Uterus (tissue), 4 donors: Measurements from ENCODE around the gene CHRD. TPM values are rescaled to one million over a fixed set of nuclear protein-coding genes. Genes with fewer than 3 reads are reported as not detected.

ENCODE experiments used
- DNase-seq, 2 donors: peaks; one replicate each; pipeline ENCODE4 v3.0.0-alpha.2; 2019 to 2020
- H3K27ac ChIP-seq, 2 donors: fragments of 200-600 bp; sonication (generic); 1 replicate in 1 of 2; 2 replicates in 1 of 2; pipeline ENCODE4 v1.5.1; 2016 to 2018
- H3K27me3 ChIP-seq, 2 donors: fragments of 200-600 bp; sonication (generic); one replicate each; pipeline ENCODE4 v1.5.1; 2018 to 2019; ENCODE audit warnings: control low read depth in 1 of 2
- H3K36me3 ChIP-seq, 2 donors: fragments of 200-600 bp; sonication (generic); one replicate each; pipeline ENCODE4 v1.5.1; 2019; ENCODE audit warnings: control low read depth in 1 of 2
- H3K4me1 ChIP-seq, 2 donors: fragments of 200-600 bp; sonication (generic); one replicate each; pipeline ENCODE4 v1.5.1; 2018 to 2019; ENCODE audit warnings: control low read depth in 1 of 2
- H3K4me3 ChIP-seq, 2 donors: fragments of 200-600 bp; sonication (generic); 1 replicate in 1 of 2; 2 replicates in 1 of 2; pipeline ENCODE4 v1.5.1; 2018 to 2019; ENCODE audit warnings: mild to moderate bottlenecking in 1 of 2
- H3K9me3 ChIP-seq, 2 donors: fragments of 200-600 bp; sonication (generic); one replicate each; pipeline ENCODE4 v1.5.1; 2019; ENCODE audit warnings: control low read depth in 1 of 2
- CTCF ChIP-seq, 4 experiments: fragments of 200-600 bp in 2 of 4; fragments of 450-650 bp in 2 of 4; sonication (generic) in 2 of 4; IDR thresholded peaks; one replicate each; pipeline ENCODE4 v1.5.1; 2016 to 2019; ENCODE audit warnings: antibody characterized with exemption in 4 of 4, mild to moderate bottlenecking in 2 of 4, moderate library complexity in 1 of 4
- POLR2A ChIP-seq, 2 donors: fragments of 450-650 bp; IDR thresholded peaks; one replicate each; pipeline ENCODE4 v1.6.1; 2016; ENCODE audit warnings: antibody characterized with exemption in 2 of 2, mild to moderate bottlenecking in 1 of 2, moderate library complexity in 1 of 2
- intact Hi-C: fragments of 100-400 bp; cut with DNase I; formaldehyde crosslinking; loops from one replicate; pipeline ENCODE4 v1.15.1; 2023; ENCODE audit warnings: low total_unique reads
- total RNA-seq, 4 donors: library from RNA; depleted of rRNA in 3 of 4; stranded (reverse); fragments of >200 nt in 3 of 4; gene quantifications; one replicate each; pipeline versions ENCODE4 v1.1.0 to v1.2.4, GENCODE V29; 2014 to 2023
- donor health status: DM: yes; HTN: yes; CAD: no.

Gene CHRD
- total RNA-seq, 4 donors from 2014 or later = 15.9 to 57.1 (median 30.7) TPM

- Histone ChIP-seq H3K4me3 (no peak overlapping the region), H3K4me1 (no peaks in the 10 kb centered on the region), H3K27ac (no peak overlapping the region), H3K9me3 (no peaks in the 10 kb centered on the region), H3K36me3 (no peaks in the 10 kb centered on the region), H3K27me3 (no peaks in the 10 kb centered on the region)
- DNase-seq = no peak
- intact Hi-C loops = no loop called here
- TF ChIP-seq POLR2A (IDR thresholded peaks at IDR 0.05) (no peak), CTCF (IDR thresholded peaks at IDR 0.05) (no peak)
These were observed 35.3 kb downstream of the CHRD start for GRCh38 chr3:184415203-184415490.

- DNase-seq = peak; percentile 54 to 69
- no peak overlapping the region for H3K27ac ChIP-seq
- TF ChIP-seq CTCF (IDR thresholded peaks at IDR 0.05) (peak; percentile 56 to 84 (median 78)), POLR2A (IDR thresholded peaks at IDR 0.05) (no peak)
These were observed 37.9 kb downstream of the CHRD start for GRCh38 chr3:184417619-184418327.

GRCh38 chr3:184419171-184419570 is 39.3 kb downstream of the CHRD start:
- Histone ChIP-seq H3K27ac (no peak overlapping the region), H3K4me3 (no peak overlapping the region), H3K36me3 (no peaks in the 10 kb centered on the region), H3K27me3 (no peaks in the 10 kb centered on the region), H3K9me3 (no peaks in the 10 kb centered on the region), H3K4me1 (no peaks in the 10 kb centered on the region)
- TF ChIP-seq CTCF (IDR thresholded peaks at IDR 0.05) (no peak), POLR2A (IDR thresholded peaks at IDR 0.05) (no peak)
- no peak for DNase-seq
- intact Hi-C loops = no loop called here

More at GRCh38 chr3:184417619-184418327, 37.9 kb downstream of the CHRD start:
- intact Hi-C loops = no loop called here
- no peaks in the 10 kb centered on the region for H3K4me1 ChIP-seq
- no peak overlapping the region for H3K4me3 ChIP-seq
- no peaks in the 10 kb centered on the region for H3K36me3 ChIP-seq
- no peaks in the 10 kb centered on the region for H3K27me3 ChIP-seq
- no peaks in the 10 kb centered on the region for H3K9me3 ChIP-seq

GRCh38 chr3:184423561-184423960 is 43.7 kb downstream of the CHRD start:
- Histone ChIP-seq H3K36me3 (no peaks in the 10 kb centered on the region), H3K4me3 (no peak overlapping the region), H3K27ac (no peak overlapping the region), H3K27me3 (no peaks in the 10 kb centered on the region), H3K4me1 (no peaks in the 10 kb centered on the region), H3K9me3 (no peaks in the 10 kb centered on the region)
- no peak for DNase-seq
- intact Hi-C loops = no loop called here
- no peak for TF ChIP-seq CTCF (IDR thresholded peaks at IDR 0.05)

GRCh38 chr3:184426691-184427141 is 46.9 kb downstream of the CHRD start:
- no peak for TF ChIP-seq CTCF (IDR thresholded peaks at IDR 0.05)
- TF ChIP-seq POLR2A (IDR thresholded peaks at IDR 0.05) = no peak
- intact Hi-C loops = no loop called here
- no peak for DNase-seq
- Histone ChIP-seq H3K36me3 (no peaks in the 10 kb centered on the region), H3K4me1 (no peaks in the 10 kb centered on the region), H3K27me3 (no peaks in the 10 kb centered on the region), H3K4me3 (no peak overlapping the region), H3K27ac (no peak overlapping the region), H3K9me3 (no peaks in the 10 kb centered on the region)
